ENCODE measurements around the gene CD84.
"Not testable (repeated sequence)": the region's sequence is repeated elsewhere in the genome, so short reads cannot be mapped to it uniquely, and the experiment has no call there.

Gene CD84

GRCh38 chr1:160579216-160579701 is at the start of gene CD84:
TSS of gene CD84 (minus strand) at chr1:160579496. CDS start at chr1:160579437, 59 bp downstream.
- no peak for DNase-seq

GRCh38 chr1:160628799-160629263 is 49.5 kb upstream of the CD84 start:
- DNase-seq = no peak

GRCh38 chr1:160627677-160628289 is 48.5 kb upstream of the CD84 start:
- DNase-seq = not testable (repeated sequence)

- no peak for DNase-seq
These were observed 47.4 kb upstream of the CD84 start for GRCh38 chr1:160626509-160627342.

GRCh38 chr1:160625725-160626498 is 46.6 kb upstream of the CD84 start:
- DNase-seq = no peak

- DNase-seq = no peak
These were observed 46.0 kb upstream of the CD84 start for GRCh38 chr1:160625321-160625720.

GRCh38 chr1:160624464-160624863 is 45.2 kb upstream of the CD84 start:
- no peak for DNase-seq

- DNase-seq = no peak
These were observed 44.6 kb upstream of the CD84 start for GRCh38 chr1:160623862-160624261.

- DNase-seq = no peak
These were observed 43.9 kb upstream of the CD84 start for GRCh38 chr1:160623227-160623633.

- no peak for DNase-seq
These were observed 43.4 kb upstream of the CD84 start for GRCh38 chr1:160622501-160623226.

GRCh38 chr1:160621633-160622413 is 42.5 kb upstream of the CD84 start:
- no peak for DNase-seq

GRCh38 chr1:160620942-160621632 is 41.8 kb upstream of the CD84 start:
- no peak for DNase-seq

GRCh38 chr1:160619742-160620277 is 40.5 kb upstream of the CD84 start:
- no peak for DNase-seq

- DNase-seq = no peak
These were observed 39.5 kb upstream of the CD84 start for GRCh38 chr1:160618763-160619274.

- DNase-seq = no peak
These were observed 39.0 kb upstream of the CD84 start for GRCh38 chr1:160618327-160618726.

GRCh38 chr1:160615660-160616059 is 36.4 kb upstream of the CD84 start:
- DNase-seq = no peak

GRCh38 chr1:160614410-160614809 is 35.1 kb upstream of the CD84 start:
- DNase-seq = no peak

- no peak for DNase-seq
These were observed 33.4 kb upstream of the CD84 start for GRCh38 chr1:160612613-160613218.

- no peak for DNase-seq
These were observed 31.4 kb upstream of the CD84 start for GRCh38 chr1:160610569-160611242.

- DNase-seq = no peak
These were observed 29.6 kb upstream of the CD84 start for GRCh38 chr1:160608941-160609340.
